GM21390 (cell line): ENCODE data around the gene TRIP10.
"Not testable (repeated sequence)": the region's sequence is repeated elsewhere in the genome, so short reads cannot be mapped to it uniquely, and the experiment has no call there.

Experiments used
- ATAC-seq: cut with Tn5 transposase; IDR thresholded peaks from one replicate; pipeline ENCODE4 v1.9.1; 2021; ENCODE audit not compliant: unreplicated experiment

The TRIP10 gene

GRCh38 chr19:6767081-6767356 lies 27.5 kb downstream of the TRIP10 start:
- ATAC-seq = peak; percentile 12

DNA sequence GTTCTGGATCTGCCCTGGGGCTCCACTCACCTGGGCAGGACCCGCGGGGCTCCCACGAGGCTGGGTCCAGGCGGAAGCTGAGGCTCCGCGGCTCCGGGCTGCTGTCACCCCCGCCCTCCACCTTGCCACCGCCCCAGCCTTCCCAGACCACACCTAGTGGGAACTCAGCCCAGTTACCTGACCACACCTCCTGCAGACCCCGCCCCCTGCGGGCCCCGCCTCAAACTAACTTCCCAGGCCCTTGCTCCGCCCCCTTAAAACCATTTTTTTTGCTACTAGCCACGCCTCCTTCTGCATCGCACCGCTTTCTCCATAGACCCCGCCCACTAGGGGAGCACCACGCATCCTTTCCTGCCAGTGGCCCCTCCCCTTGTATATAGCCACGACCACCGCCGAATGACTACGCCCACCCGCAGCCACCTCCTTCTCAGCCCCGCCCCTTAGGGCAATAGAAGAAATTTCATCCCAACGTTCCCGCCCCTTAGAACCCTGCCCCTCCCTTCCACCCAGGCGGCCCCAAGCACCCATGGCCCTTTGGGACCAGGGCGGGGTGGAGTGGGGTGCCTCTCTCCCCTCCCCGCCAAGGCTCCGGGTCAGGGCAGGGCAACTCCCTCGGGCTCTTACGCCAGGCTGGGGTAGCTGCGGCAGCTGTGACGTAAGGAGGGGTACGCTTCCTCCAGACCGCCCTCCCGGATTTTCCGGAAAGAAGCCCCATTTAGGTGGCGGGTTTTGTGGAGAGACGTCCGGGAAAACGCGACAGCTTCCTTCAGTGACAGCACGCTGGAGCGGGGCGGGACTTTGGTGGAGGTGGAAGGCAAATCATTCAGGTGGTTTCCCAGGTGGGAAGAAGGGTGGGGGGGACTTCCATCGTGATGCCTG lies 28.1 kb downstream of the TRIP10 start, which contains the start of gene SH2D3A:
TSS of gene SH2D3A (minus strand) at position 79 of the 879 bp plus-strand sequence. CDS start 3,687 bp downstream, outside the sequence.
- peak; percentile 55 for ATAC-seq

GRCh38 chr19:6768236-6768785 lies 28.8 kb downstream of the TRIP10 start:
- ATAC-seq = no peak

DNA sequence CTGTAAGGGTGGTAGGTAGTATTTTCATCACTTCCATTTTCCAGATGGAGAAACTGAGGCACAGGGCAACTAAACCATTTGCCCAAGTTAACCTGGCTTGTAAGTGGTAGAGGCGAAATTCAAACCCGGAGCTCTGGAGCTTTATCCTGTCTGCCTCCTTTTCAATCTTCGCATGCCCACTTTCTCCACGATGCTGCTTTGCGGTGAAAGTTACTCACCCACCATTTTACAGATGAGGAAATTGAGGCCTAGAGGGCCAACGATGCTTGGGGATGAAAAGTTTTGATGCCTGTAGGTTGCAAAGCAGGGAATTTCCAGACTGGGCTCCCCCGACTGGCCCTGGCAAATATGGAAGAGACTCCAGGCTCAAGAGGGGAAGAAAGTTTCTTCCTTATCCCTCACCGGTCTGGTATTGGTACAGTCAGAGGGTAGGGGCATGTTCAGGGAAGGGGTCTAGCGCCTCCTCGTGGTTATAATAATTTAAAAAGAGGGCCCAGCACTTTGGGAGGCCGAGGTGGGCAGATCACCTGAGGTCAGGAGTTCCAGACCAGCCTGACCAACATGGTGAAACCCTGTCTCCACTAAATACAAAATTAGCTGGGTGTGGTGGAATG lies 29.6 kb downstream of the TRIP10 start:
- no peak for ATAC-seq

- ATAC-seq = not testable (repeated sequence)
These were observed 32.2 kb downstream of the TRIP10 start for GRCh38 chr19:6771648-6772027.

DNA sequence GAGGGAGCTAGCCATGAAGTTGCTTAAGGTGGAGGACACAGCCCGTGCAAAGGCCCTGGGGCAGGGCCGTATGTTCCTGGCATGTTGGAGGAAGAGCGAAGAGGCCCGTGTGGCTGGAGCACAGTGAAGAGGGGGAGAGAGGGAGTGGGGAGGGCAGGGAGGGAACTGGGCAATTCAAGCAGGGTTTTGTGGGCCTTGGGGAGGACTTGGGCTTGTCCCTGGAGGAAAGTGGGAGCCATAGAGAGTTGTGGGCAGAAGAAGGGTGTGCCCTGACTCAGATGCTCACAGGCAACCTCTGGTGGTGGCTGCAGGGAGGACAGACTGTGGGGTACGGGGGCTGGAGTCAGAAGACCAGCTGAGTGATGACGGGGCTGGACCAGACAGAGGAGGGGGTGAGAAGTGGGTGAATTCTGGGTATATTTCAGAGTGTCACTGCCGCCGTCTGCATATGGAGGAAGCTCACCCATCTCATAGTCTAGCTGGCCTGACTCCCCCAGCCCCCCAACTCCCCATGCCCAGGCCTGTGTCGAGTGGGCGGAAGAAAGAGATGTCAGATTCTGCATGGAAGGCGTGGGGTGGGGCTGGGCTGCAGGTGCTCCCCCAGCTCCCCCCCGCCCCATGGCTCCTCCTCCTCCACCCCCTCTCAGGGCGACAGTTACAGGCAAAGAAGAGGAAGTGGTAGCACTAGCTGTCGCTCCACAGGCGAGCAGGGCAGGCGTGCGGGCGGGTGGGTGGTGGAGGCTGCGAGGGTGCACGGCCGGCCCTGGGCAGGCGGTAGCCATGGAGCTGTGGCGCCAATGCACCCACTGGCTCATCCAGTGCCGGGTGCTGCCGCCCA lies 32.8 kb downstream of the TRIP10 start, which contains the start of gene VAV1:
TSS of gene VAV1 (plus strand) at position 681 of the 838 bp plus-strand sequence. CDS start at position 781, 100 bp downstream.
- no peak for ATAC-seq

DNA sequence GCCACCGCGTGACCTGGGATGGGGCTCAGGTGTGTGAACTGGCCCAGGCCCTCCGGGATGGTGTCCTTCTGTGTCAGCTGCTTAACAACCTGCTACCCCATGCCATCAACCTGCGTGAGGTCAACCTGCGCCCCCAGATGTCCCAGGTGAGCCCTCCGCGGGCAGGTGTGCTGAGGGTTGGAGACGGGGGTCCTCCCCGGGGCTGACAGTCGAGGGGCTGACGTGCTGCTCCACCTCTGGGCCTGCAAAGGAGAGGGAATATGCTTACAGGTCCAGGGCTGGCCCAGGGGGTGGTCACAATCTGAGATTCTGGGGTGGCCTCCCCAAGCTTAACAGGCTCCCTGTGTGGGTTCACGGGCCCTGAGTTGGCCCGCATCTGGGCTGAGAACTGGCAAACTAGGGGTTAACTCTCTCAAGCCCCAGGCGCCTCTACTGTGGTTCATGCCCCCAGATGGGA lies 33.4 kb downstream of the TRIP10 start:
- no peak for ATAC-seq

GRCh38 chr19:6773323-6773931 lies 33.9 kb downstream of the TRIP10 start:
- ATAC-seq = no peak

DNA sequence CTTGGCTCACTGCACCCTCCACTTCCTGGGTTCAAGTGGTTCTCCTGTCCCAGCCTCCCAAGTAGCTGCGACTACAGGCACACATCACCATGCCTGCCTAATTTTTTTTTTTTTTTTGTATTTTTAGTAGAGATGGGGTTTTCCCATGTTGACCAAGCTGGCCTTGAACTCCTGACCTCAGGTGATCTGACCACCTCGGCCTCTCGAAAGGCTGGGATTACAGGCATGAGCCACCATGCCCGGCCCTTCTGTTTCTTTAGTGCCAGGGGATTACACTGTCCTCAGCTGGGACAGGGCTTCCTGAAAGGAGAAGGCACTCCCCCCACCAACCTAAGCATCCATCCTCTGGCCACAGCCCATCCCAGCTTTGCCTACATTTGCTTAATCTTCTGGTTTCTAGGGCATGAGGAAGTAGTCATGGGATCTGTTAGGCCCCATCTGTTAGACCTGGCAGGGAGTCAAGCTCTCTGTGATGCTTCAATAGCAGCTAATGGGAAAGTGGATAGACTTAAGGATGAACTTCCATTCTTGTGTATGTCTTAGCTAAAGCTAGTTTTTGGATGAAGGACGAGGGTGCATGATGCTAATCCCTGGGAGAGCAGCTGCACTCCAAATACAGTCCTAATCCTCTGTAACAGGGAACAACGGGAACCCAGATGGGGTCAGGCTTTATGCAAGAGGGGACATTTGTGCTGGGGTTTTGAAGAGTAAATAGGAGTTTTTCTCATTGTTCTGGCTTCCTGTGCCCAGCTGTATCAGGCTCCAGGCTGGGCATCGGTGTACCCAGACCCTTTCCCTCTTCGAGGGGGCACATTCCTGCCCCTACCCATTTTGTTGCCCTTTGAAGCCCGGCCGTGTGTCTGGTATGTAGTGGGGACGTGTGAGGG lies 35.6 kb downstream of the TRIP10 start:
- no peak for ATAC-seq

DNA sequence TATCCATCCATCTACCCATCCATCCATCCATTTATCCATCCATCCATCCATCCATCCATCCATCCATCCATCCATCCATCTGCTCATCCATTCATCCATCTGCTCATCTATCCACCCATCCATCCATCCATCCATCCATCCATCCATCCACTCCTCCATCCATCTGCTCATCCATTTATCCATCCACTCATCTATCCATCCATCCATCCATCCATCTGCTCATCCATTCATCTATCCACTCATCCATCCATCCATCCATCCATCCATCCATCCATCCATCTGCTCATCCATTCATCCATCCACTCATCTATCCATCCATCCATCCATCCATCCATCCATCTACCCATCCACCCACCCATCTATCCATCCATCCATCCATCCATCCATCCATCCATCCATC lies 36.6 kb downstream of the TRIP10 start:
- not testable (repeated sequence) for ATAC-seq

DNA sequence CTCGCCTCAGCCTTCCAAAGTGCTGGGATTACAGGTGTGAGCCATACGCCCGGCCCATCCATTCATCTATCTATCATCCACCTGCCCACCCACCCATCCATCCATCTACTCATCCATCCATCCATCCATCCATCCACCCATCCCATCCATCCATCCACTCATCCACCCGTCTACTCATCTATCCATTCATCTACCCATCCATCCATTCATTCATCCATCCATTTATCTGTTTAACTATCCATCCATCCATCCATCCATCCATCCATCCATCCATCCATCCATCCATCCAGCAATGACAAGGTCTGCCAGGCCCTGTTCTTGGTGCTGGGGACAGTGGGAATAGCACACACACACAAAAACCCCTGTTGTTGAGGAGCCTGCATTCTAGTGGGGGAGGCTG lies 37.5 kb downstream of the TRIP10 start:
- ATAC-seq = no peak

GRCh38 chr19:6777434-6777833 lies 38.0 kb downstream of the TRIP10 start:
- ATAC-seq = no peak

DNA sequence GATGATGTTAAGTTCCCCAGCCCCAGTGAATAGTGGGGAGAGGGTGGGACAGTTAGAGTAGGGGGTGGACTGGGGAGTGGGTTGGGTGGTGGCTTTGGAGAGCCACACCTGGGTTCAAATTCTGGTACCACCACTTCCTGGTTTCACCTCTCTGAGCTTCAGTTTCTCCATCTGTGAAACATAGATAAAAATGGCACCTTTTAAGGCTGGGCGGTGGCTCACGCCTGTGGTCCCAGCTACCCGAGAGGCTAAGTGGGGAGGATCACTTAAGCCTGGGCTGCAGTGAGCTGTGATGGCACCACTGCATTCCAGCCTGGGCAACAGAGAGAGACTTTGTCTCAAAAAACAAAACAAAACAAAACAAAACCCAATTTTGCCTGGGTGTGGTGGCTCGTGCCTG lies 38.9 kb downstream of the TRIP10 start:
- ATAC-seq = no peak

DNA sequence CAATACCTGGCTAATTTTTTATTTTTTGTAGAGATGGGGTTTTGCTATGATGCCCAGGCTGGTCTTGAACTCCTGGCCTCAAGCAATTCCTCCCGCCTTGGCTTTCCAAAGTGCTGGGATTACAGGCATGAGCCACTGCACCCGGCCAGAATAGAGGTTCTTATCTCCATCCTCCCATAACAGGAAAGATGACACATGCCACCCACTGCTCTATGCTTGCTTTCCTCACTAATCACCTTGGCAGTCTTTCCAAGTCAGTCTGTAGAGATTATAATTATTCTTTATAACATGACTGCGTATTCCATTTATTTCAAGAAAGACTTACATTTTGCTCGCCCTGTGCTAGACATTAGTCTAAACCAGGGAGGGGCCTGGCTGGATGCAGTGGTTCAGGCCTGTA lies 39.7 kb downstream of the TRIP10 start:
- ATAC-seq = no peak

DNA sequence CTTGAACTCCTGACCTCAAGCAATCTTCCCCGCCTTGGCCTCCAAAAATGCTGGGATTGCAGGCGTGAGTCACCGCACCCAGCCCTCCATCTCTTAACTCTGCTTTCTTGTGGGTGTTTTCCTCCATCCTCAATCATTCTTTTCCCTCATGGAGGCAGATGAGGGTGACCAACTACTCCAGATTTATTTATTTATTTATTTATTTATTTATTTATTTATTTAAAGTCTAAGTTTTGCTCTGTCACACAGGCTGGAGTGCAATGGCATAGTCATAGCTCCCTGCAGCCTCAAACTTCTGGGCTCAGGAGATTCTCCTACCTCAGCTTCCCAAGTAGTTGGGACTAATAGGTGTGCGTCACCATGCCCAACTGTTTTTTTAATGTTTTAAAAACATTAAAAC lies 47.9 kb downstream of the TRIP10 start:
- ATAC-seq = no peak

- no peak for ATAC-seq
These were observed 49.4 kb downstream of the TRIP10 start for GRCh38 chr19:6788896-6789295.

- ATAC-seq = no peak
These were observed 51.0 kb downstream of the TRIP10 start for GRCh38 chr19:6790194-6791128.

GRCh38 chr19:6791237-6791636 lies 51.8 kb downstream of the TRIP10 start:
- ATAC-seq = no peak

- no peak for ATAC-seq
These were observed 53.9 kb downstream of the TRIP10 start for GRCh38 chr19:6793411-6793810.
